IMR-90 (cell line): Measurements from ENCODE around the gene CXCR3. TPM values are rescaled to one million over a fixed set of nuclear protein-coding genes. Genes with fewer than 3 reads are reported as not detected.
A peak's percentile ranks its signal among the peaks of the same experiment; 100 is the strongest.

Experiments
- ATAC-seq: fragments of 200-7000 bp; cut with Tn5 transposase; 2 replicates; pipeline ENCODE4 v1.9.1; 2020; ENCODE audit warnings: low read depth, mild to moderate bottlenecking, moderate library complexity
- BruUV-seq: library from RNA; stranded (reverse); fragments of 400-500 nt; replicated peaks from 2 replicates; lab custom pipeline; 2021; lab: Mats Ljungman, UMichigan
- CTCF ChIA-PET: fragments of 300-600 bp; formaldehyde crosslinking; extraction: SDS; loops from one replicate; lab custom pipeline; 2021; ENCODE audit warnings: antibody characterized with exemption; lab: Yijun Ruan, JAX
- POLR2A ChIA-PET: fragments of 300-600 bp; sonication (Branson Sonifier 250); formaldehyde crosslinking; loops from one replicate; lab custom pipeline; 2022; ENCODE audit warnings: antibody characterized with exemption; ENCODE audit not compliant: unreplicated experiment; lab: Charles Lee
- DNase-seq: peaks from one replicate; pipeline ENCODE4 v3.0.0; 2013
- H2AFZ ChIP-seq: replicated peaks from 2 replicates; pipeline ENCODE3; 2013; ENCODE audit warnings: low read length, mild to moderate bottlenecking; ENCODE audit not compliant: poor library complexity
- H2AK5ac ChIP-seq: 2 replicates; pipeline ENCODE4 v1.6.1; 2013; ENCODE audit warnings: low read depth, low read length, inconsistent platforms
- H2AK9ac ChIP-seq: replicated peaks from 2 replicates; pipeline ENCODE3; 2013; ENCODE audit warnings: mild to moderate bottlenecking, low read depth, low read length, moderate library complexity; ENCODE audit not compliant: poor library complexity
- H2BK120ac ChIP-seq: 2 replicates; pipeline ENCODE4 v1.6.1; 2013; ENCODE audit warnings: low read depth, low read length, inconsistent platforms
- H2BK15ac ChIP-seq: 3 replicates; pipeline ENCODE4 v1.6.1; 2013; ENCODE audit warnings: low read depth, low read length, inconsistent platforms
- H2BK20ac ChIP-seq: 2 replicates; pipeline ENCODE4 v1.6.1; 2013; ENCODE audit warnings: low read depth, mild to moderate bottlenecking, inconsistent platforms, low read length, moderate library complexity
- H2BK5ac ChIP-seq: 2 replicates; pipeline ENCODE4 v1.6.1; 2013; ENCODE audit warnings: mild to moderate bottlenecking, low read depth, low read length, inconsistent platforms; ENCODE audit not compliant: poor library complexity, severe bottlenecking
- H3K14ac ChIP-seq: replicated peaks from 2 replicates; pipeline ENCODE4 v1.6.1; 2013; ENCODE audit warnings: low read depth, low read length, inconsistent platforms
- H3K18ac ChIP-seq: 2 replicates; pipeline ENCODE4 v1.6.1; 2013; ENCODE audit warnings: low read depth, low read length, control low read depth
- H3K23ac ChIP-seq: 2 replicates; pipeline ENCODE4 v1.6.1; 2013; ENCODE audit warnings: low read depth, low read length, inconsistent platforms
- H3K27ac ChIP-seq: 2 replicates; pipeline ENCODE4 v1.5.1; 2013; ENCODE audit warnings: mild to moderate bottlenecking, control low read depth, low read length; ENCODE audit not compliant: insufficient read depth
- H3K27me3 ChIP-seq: 2 replicates; pipeline ENCODE4 v1.6.1; 2013; ENCODE audit warnings: low read length; ENCODE audit not compliant: control insufficient read depth, insufficient read depth
- H3K36me3 ChIP-seq: 2 replicates; pipeline ENCODE4 v1.6.1; 2013; ENCODE audit warnings: low read length, mixed read lengths; ENCODE audit not compliant: control insufficient read depth, insufficient read depth
- H3K4ac ChIP-seq: 2 replicates; pipeline ENCODE4 v1.6.1; 2013; ENCODE audit warnings: low read depth, low read length, inconsistent platforms
- H3K4me1 ChIP-seq: 2 replicates; pipeline ENCODE4 v1.6.1; 2013; ENCODE audit warnings: low read length, mixed read lengths; ENCODE audit not compliant: control insufficient read depth, insufficient read depth
- H3K4me2 ChIP-seq: 2 replicates; pipeline ENCODE4 v1.6.1; 2013; ENCODE audit warnings: low read depth, mild to moderate bottlenecking, control low read depth, low read length, moderate library complexity
- H3K4me3 ChIP-seq: 2 replicates; pipeline ENCODE4 v1.5.1; 2013; ENCODE audit warnings: low read depth, mild to moderate bottlenecking, control low read depth, low read length, moderate library complexity; ENCODE audit not compliant: insufficient read depth
- H3K56ac ChIP-seq: 2 replicates; pipeline ENCODE4 v1.6.1; 2013; ENCODE audit warnings: low read length, inconsistent platforms; ENCODE audit not compliant: insufficient read depth; ENCODE audit errors: extremely low read depth
- H3K79me1 ChIP-seq, 2 experiments: 2 replicates each; pipeline ENCODE4 v1.6.1; 2013; ENCODE audit warnings: low read length in 2 of 2, inconsistent platforms in 1 of 2, low read depth in 1 of 2
- H3K9ac ChIP-seq: 2 replicates; pipeline ENCODE4 v1.6.1; 2013; ENCODE audit warnings: low read depth, low read length, control low read depth
- H3K9me1 ChIP-seq: 2 replicates; pipeline ENCODE4 v1.6.1; 2013; ENCODE audit warnings: low read length, inconsistent platforms; ENCODE audit not compliant: insufficient read depth
- H3K9me3 ChIP-seq: 2 replicates; pipeline ENCODE4 v1.6.1; 2013; ENCODE audit warnings: low read length; ENCODE audit not compliant: control insufficient read depth, insufficient read depth
- H4K20me1 ChIP-seq: 2 replicates; pipeline ENCODE4 v1.6.1; 2013; ENCODE audit warnings: low read length, inconsistent platforms; ENCODE audit not compliant: insufficient read depth
- H4K5ac ChIP-seq: 2 replicates; pipeline ENCODE4 v1.6.1; 2013; ENCODE audit warnings: mild to moderate bottlenecking, low read depth, low read length, control low read depth
- H4K8ac ChIP-seq, 2 experiments: 2 replicates each; pipeline ENCODE4 v1.6.1; 2013; ENCODE audit warnings: low read depth in 2 of 2, low read length in 2 of 2, control low read depth in 1 of 2, inconsistent platforms in 1 of 2
- H4K91ac ChIP-seq: 2 replicates; pipeline ENCODE4 v1.6.1; 2013; ENCODE audit warnings: low read depth, low read length, inconsistent platforms; ENCODE audit not compliant: insufficient read depth
- BHLHE40 ChIP-seq: fragments of 150-350 bp; IDR thresholded peaks from 2 replicates; pipeline ENCODE4 v1.6.1; 2016; ENCODE audit warnings: mild to moderate bottlenecking, low read depth, low read length
- CEBPB ChIP-seq: IDR thresholded peaks from 2 replicates; pipeline ENCODE4 v1.6.1; 2012; ENCODE audit warnings: low read depth, low read length, improper control_type of control experiment
- CHD1 ChIP-seq: IDR thresholded peaks from 2 replicates; pipeline ENCODE4 v1.6.1; 2012; ENCODE audit warnings: low read depth, low read length, improper control_type of control experiment
- CTCF ChIP-seq: conservative IDR thresholded peaks from 2 replicates; pipeline ENCODE4 v1.5.1; 2012; ENCODE audit warnings: mild to moderate bottlenecking, low read depth, low read length, improper control_type of control experiment
- ELK1 ChIP-seq: fragments of 150-350 bp; IDR thresholded peaks from 2 replicates; pipeline ENCODE4 v1.6.1; 2016; ENCODE audit warnings: low read depth, mild to moderate bottlenecking, low read length, moderate library complexity, borderline replicate concordance
- FOS ChIP-seq: fragments of 150-350 bp; IDR thresholded peaks from 2 replicates; pipeline ENCODE4 v1.6.1; 2016; ENCODE audit warnings: low read depth, low read length
- MAFK ChIP-seq: IDR thresholded peaks from 2 replicates; pipeline ENCODE4 v1.6.1; 2012; ENCODE audit warnings: low read depth, low read length, improper control_type of control experiment
- MAZ ChIP-seq: IDR thresholded peaks from 2 replicates; pipeline ENCODE4 v1.6.1; 2012; ENCODE audit warnings: low read depth, mild to moderate bottlenecking, low read length, improper control_type of control experiment, moderate library complexity, borderline replicate concordance
- MXI1 ChIP-seq: IDR thresholded peaks from 2 replicates; pipeline ENCODE4 v1.6.1; 2012; ENCODE audit warnings: low read depth, mild to moderate bottlenecking, low read length, moderate library complexity, borderline replicate concordance
- NFE2L2 ChIP-seq: fragments of 150-350 bp; IDR thresholded peaks from 2 replicates; pipeline ENCODE4 v1.6.1; 2016; ENCODE audit warnings: low read depth, mild to moderate bottlenecking, low read length
- POLR2A ChIP-seq: IDR thresholded peaks from 2 replicates; pipeline ENCODE4 v1.6.1; 2012; ENCODE audit warnings: mild to moderate bottlenecking, low read depth, low read length
- RAD21 ChIP-seq: IDR thresholded peaks from 2 replicates; pipeline ENCODE4 v1.6.1; 2012; ENCODE audit warnings: low read length, improper control_type of control experiment
- RCOR1 ChIP-seq: IDR thresholded peaks from 2 replicates; pipeline ENCODE4 v1.6.1; 2012; ENCODE audit warnings: mild to moderate bottlenecking, low read length, improper control_type of control experiment; ENCODE audit not compliant: insufficient replicate concordance
- RFX5 ChIP-seq: IDR thresholded peaks from 2 replicates; pipeline ENCODE4 v1.8.0; 2012; ENCODE audit warnings: low read depth, mild to moderate bottlenecking, low read length, moderate library complexity
- SMC3 ChIP-seq: fragments of 150-350 bp; IDR thresholded peaks from 2 replicates; pipeline ENCODE4 v1.6.1; 2016; ENCODE audit warnings: low read depth, mild to moderate bottlenecking, antibody characterized with exemption, low read length, moderate library complexity
- USF2 ChIP-seq: fragments of 150-350 bp; IDR thresholded peaks from 2 replicates; pipeline ENCODE4 v1.6.1; 2017; ENCODE audit warnings: mild to moderate bottlenecking, antibody characterized with exemption, low read length, low read depth
- WGBS, 2 experiments: methylation state at CpG; one replicate each; pipeline versions ENCODE4 v1.1.5 to v1.1.7; 2013; ENCODE audit warnings: missing lambda C conversion rate in 2 of 2; ENCODE audit not compliant: insufficient read length in 1 of 2; ENCODE audit errors: extremely low coverage in 2 of 2; 5-methylcytosine and 5-hydroxymethylcytosine counted together
- dilution Hi-C: fragments of 300-500 bp; cut with HindIII; formaldehyde crosslinking; loops from one replicate; pipeline ENCODE4 v1.14.3; 2018; ENCODE audit warnings: low sequenced_read_pairs; ENCODE audit not compliant: unreplicated experiment
- in situ Hi-C: fragments of 300-500 bp; cut with MboI; formaldehyde crosslinking; loops from 3 replicates; pipeline ENCODE4 v1.14.3; 2019; ENCODE audit warnings: low sequenced_read_pairs, inconsistent platforms, mixed read lengths
- intact Hi-C: fragments of 100-400 bp; cut with micrococcal nuclease; formaldehyde crosslinking; loops from 2 replicates; pipeline ENCODE4 v1.10.0; 2022
- polyA plus RNA-seq, 3 experiments: library from polyadenylated mRNA; depleted of rRNA; stranded (reverse); fragments of >200 nt; gene quantifications; 2 replicates each; pipeline ENCODE4 v1.2.3, GENCODE V29; 2012; ENCODE audit warnings: low replicate concordance in 1 of 3
- total RNA-seq: library from RNA; depleted of rRNA; stranded (reverse); fragments of >200 nt; gene quantifications from 2 replicates; pipeline ENCODE4 v1.2.3, GENCODE V29; 2012

Gene CXCR3
- total and polyA plus RNA-seq, 2 of the 4 experiments (the other 2 are of a cell fraction), result not detected

- dilution Hi-C loops, result no loop called here
- DNase-seq, result peak; percentile 59
- no peaks in the 10 kb centered on the region for H3K79me1 ChIP-seq
- H3K4me3 ChIP-seq, result no peak overlapping the region
- no peak overlapping the region for H3K4ac ChIP-seq
- ChIA-PET POLR2A (no interaction called here), CTCF (interaction anchor here (0.5 to 0.6 kb wide), 2 partner anchors 172 to 691 kb away, joined by 3 to 6 read pairs; no protein-coding TSS in a partner anchor)
- H2BK5ac ChIP-seq, result no peak overlapping the region
- H3K9ac ChIP-seq, result no peak overlapping the region
- H3K36me3 ChIP-seq, result no peaks in the 10 kb centered on the region
- no peak overlapping the region for H3K23ac ChIP-seq
- no peak overlapping the region for H4K8ac ChIP-seq
- no peak overlapping the region for H4K91ac ChIP-seq
- H2AK5ac ChIP-seq, result no peak overlapping the region
- no peak overlapping the region for H2BK20ac ChIP-seq
- no peak overlapping the region for H3K4me2 ChIP-seq
- H3K56ac ChIP-seq, result no peak overlapping the region
- H4K5ac ChIP-seq, result no peak overlapping the region
- H3K14ac ChIP-seq, result no peak overlapping the region
- no peak overlapping the region for H2AK9ac ChIP-seq
- no peak overlapping the region for H2BK120ac ChIP-seq
- intact Hi-C loops, result loop anchor here (5.0 kb wide), 1 partner anchor 120 kb away; the partner anchor contains the start of gene OGT
- H4K20me1 ChIP-seq, result no peaks in the 10 kb centered on the region
- H3K9me3 ChIP-seq, result no peaks in the 10 kb centered on the region
- H3K27me3 ChIP-seq, result peaks cover 5% of the 10 kb centered on the region
- H3K27ac ChIP-seq, result no peak overlapping the region
- no peaks in the 10 kb centered on the region for H3K9me1 ChIP-seq
- ATAC-seq, result peak; percentile 91
- H2BK15ac ChIP-seq, result no peak overlapping the region
- no TSS peak for BruUV-seq
- in situ Hi-C loops, result loop anchor here (25.0 kb wide), 1 partner anchor 210 kb away; no protein-coding TSS in a partner anchor
- no peak overlapping the region for H3K18ac ChIP-seq
- H3K4me1 ChIP-seq, result no peaks in the 10 kb centered on the region
- WGBS, 2 experiments, result no CpG with 5 or more reads among the region's 2 CpGs
- no peak overlapping the region for H2AFZ ChIP-seq
- TF ChIP-seq POLR2A (no peak), CTCF (peak; percentile 65), MAZ (no peak), BHLHE40 (no peak), NFE2L2 (no peak), CEBPB (no peak), FOS (no peak), USF2 (no peak), MXI1 (no peak), RCOR1 (no peak), RAD21 (peak; percentile 69), ELK1 (no peak), MAFK (no peak), CHD1 (no peak), SMC3 (peak; percentile 45), RFX5 (no peak)
These were observed 34.1 kb upstream of the CXCR3 start for GRCh38 chrX:71652405-71652804.
